Astrocyte (in vitro differentiated cells and primary cell): ENCODE measurements around the gene TBC1D16. TPM values are rescaled to one million over a fixed set of nuclear protein-coding genes. Genes with fewer than 3 reads are reported as not detected.

ENCODE experiments used
- DNase-seq: peaks from one replicate; pipeline ENCODE4 v3.0.0-alpha.2; 2010; ENCODE audit warnings: low read depth
- FAIRE-seq: peaks from 2 replicates; lab custom pipeline; 2011; peaks lifted over from hg19 to GRCh38; lab: Jason Lieb, UNC
- H2AFZ ChIP-seq: 2 replicates; pipeline ENCODE4 v1.6.0; 2012; ENCODE audit warnings: low read depth, low read length, inconsistent platforms
- H3K27ac ChIP-seq: 2 replicates; pipeline ENCODE4 v1.5.1; 2011; ENCODE audit warnings: low read depth, low read length, inconsistent platforms
- H3K27me3 ChIP-seq: 2 replicates; pipeline ENCODE4 v1.6.0; 2011; ENCODE audit warnings: low read length, inconsistent platforms; ENCODE audit not compliant: insufficient read depth
- H3K36me3 ChIP-seq: 2 replicates; pipeline ENCODE4 v1.5.1; 2011; ENCODE audit warnings: low read length, inconsistent platforms; ENCODE audit not compliant: insufficient read depth
- H3K4me1 ChIP-seq: 2 replicates; pipeline ENCODE4 v1.5.1; 2011; ENCODE audit warnings: low read length, inconsistent platforms; ENCODE audit not compliant: insufficient read depth
- H3K4me2 ChIP-seq: 2 replicates; pipeline ENCODE4 v1.6.0; 2012; ENCODE audit warnings: low read length, inconsistent platforms
- H3K4me3 ChIP-seq: 2 replicates; pipeline ENCODE4 v1.5.1; 2011; ENCODE audit warnings: low read depth, mild to moderate bottlenecking, low read length, inconsistent platforms; ENCODE audit not compliant: insufficient read depth
- H3K79me2 ChIP-seq: 2 replicates; pipeline ENCODE4 v1.6.0; 2012; ENCODE audit warnings: mild to moderate bottlenecking, low read length, inconsistent platforms; ENCODE audit not compliant: insufficient read depth
- H3K9ac ChIP-seq: 2 replicates; pipeline ENCODE4 v1.6.0; 2012; ENCODE audit warnings: mild to moderate bottlenecking, low read length, inconsistent platforms
- H3K9me3 ChIP-seq: 2 replicates; pipeline ENCODE4 v1.5.1; 2012; ENCODE audit warnings: low read depth, mild to moderate bottlenecking, low read length, inconsistent platforms; ENCODE audit not compliant: insufficient read depth
- H4K20me1 ChIP-seq: 2 replicates; pipeline ENCODE4 v1.6.0; 2012; ENCODE audit warnings: low read length, inconsistent platforms; ENCODE audit not compliant: insufficient read depth
- H3K27ac Mint-ChIP-seq: one replicate; pipeline ENCODE4 v1.8.0; 2021; ENCODE audit warnings: mild to moderate bottlenecking, mixed read lengths; ENCODE audit not compliant: unreplicated experiment
- H3K27me3 Mint-ChIP-seq: one replicate; pipeline ENCODE4 v1.8.0; 2021; ENCODE audit warnings: low read depth, mixed read lengths; ENCODE audit not compliant: unreplicated experiment
- H3K36me3 Mint-ChIP-seq: one replicate; pipeline ENCODE4 v1.8.0; 2021; ENCODE audit warnings: low read depth, mixed read lengths; ENCODE audit not compliant: unreplicated experiment
- H3K4me1 Mint-ChIP-seq: one replicate; pipeline ENCODE4 v1.8.0; 2021; ENCODE audit warnings: low read depth, mixed read lengths; ENCODE audit not compliant: unreplicated experiment
- H3K4me3 Mint-ChIP-seq: one replicate; pipeline ENCODE4 v1.8.0; 2021; ENCODE audit warnings: mild to moderate bottlenecking, moderate library complexity, mixed read lengths; ENCODE audit not compliant: unreplicated experiment
- H3K9me3 Mint-ChIP-seq: one replicate; pipeline ENCODE4 v1.8.0; 2021; ENCODE audit warnings: mild to moderate bottlenecking, mixed read lengths; ENCODE audit not compliant: unreplicated experiment
- EZH2 ChIP-seq: IDR thresholded peaks from 2 replicates; pipeline ENCODE4 v1.6.1; 2012; ENCODE audit warnings: mild to moderate bottlenecking, low read length, inconsistent platforms; ENCODE audit not compliant: insufficient read depth
- total RNA-seq: library from RNA; stranded (reverse); gene quantifications from 2 replicates; pipeline ENCODE4 v1.2.1, GENCODE V29; 2021
- TF ChIP-seq, protein P1 (sequence below): IDR thresholded peaks from 2 replicates; pipeline ENCODE4 v1.5.1; 2011; ENCODE audit warnings: low read depth, mild to moderate bottlenecking, inconsistent platforms, low read length, moderate library complexity; ENCODE audit not compliant: insufficient read depth

The TBC1D16 gene
- total RNA-seq, 1 donor from 2014 or later = 37.6 TPM

DNA sequence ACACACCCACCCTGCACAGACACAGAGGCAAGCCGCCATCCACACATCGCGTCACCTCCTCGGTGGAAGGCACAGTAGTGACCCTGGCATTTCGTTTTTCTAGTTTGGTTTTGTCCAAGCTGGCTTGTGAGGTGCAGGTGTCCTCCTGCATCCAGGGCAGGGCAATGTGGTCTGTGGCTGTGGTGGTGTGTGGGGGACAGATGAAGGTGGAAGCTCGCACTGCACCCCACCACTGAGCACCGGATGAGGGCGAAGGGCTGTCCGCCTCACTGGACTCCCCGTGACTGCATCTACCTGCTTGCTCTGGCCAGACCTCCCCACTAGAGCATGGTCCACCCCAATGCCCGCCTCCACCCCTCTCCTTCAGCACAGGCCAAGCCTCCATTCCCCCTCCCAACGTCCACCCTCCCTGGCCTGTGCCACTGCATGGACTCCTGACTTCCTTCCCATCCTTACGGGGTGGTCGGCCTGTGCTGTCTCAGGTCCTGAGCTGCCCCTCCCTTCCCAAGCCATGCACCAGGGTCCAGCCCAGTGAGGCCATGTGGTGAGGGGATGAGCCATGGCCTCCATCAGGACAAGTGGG lies 117.7 kb downstream of the TBC1D16 start:
- Histone ChIP-seq H3K27ac (no peak overlapping the region), H3K9me3 (no peaks in the 10 kb centered on the region), H4K20me1 (peaks cover 5% of the 10 kb centered on the region), H3K79me2 (no peaks in the 10 kb centered on the region), H3K36me3 (no peaks in the 10 kb centered on the region), H3K4me1 (no peaks in the 10 kb centered on the region), H3K4me3 (no peak overlapping the region), H3K27me3 (peaks cover 20% of the 10 kb centered on the region), H2AFZ (no peak overlapping the region), H3K9ac (no peak overlapping the region), H3K4me2 (no peak overlapping the region)
- no peak for TF ChIP-seq EZH2
- TF ChIP-seq, protein P1, sequence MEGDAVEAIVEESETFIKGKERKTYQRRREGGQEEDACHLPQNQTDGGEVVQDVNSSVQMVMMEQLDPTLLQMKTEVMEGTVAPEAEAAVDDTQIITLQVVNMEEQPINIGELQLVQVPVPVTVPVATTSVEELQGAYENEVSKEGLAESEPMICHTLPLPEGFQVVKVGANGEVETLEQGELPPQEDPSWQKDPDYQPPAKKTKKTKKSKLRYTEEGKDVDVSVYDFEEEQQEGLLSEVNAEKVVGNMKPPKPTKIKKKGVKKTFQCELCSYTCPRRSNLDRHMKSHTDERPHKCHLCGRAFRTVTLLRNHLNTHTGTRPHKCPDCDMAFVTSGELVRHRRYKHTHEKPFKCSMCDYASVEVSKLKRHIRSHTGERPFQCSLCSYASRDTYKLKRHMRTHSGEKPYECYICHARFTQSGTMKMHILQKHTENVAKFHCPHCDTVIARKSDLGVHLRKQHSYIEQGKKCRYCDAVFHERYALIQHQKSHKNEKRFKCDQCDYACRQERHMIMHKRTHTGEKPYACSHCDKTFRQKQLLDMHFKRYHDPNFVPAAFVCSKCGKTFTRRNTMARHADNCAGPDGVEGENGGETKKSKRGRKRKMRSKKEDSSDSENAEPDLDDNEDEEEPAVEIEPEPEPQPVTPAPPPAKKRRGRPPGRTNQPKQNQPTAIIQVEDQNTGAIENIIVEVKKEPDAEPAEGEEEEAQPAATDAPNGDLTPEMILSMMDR = no peak
- Mint-ChIP-seq H3K4me3 (no peak overlapping the region), H3K4me1 (peaks cover 7% of the 10 kb centered on the region), H3K27me3 (peaks cover 49% of the 10 kb centered on the region), H3K36me3 (no peaks in the 10 kb centered on the region), H3K27ac (no peak overlapping the region), H3K9me3 (no peaks in the 10 kb centered on the region)
- DNase-seq (no peak), FAIRE-seq (no peak)

DNA sequence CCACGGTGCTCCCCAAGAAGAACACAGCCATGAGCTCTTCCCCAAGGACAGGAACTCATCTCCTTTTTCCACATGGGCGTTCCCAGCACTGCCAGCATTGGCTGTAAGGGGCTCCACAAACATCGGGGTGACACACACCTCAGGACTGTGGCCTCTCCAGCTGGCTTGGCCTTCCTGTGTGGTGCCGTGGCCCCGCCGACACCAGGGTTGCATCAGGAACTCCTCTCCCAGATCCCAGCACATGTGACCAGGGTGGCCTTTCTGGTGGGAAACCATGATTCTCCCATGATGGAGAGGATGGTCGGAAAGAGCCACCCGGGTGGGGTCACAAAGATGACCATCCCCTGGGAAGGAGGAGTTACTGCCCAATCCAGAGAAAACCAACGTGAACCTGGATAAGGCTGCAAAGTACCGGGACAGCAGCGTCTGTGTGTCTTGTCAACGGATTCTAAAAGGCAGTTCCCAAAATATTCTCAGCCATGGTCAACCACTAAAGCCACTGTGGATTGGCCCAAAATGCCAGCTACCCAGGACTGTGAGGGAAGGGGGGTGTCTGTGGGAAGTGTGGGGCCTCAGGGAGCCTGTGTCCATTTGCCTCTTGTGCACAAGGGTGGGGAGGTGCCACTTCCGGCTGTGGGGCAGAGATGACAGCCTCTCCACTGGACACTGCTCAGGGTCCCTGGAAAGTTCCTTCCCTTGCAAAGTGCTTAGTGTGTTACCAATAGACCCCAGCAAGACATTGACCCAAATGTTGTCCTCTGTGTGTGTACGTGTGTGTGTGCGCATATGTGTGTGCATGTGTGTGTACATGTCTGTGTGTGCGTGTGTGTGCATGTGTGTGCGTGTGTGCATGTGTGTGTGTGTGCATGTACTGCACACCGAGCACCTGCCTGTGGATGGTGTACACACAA lies 118.4 kb downstream of the TBC1D16 start:
- FAIRE-seq (no peak), DNase-seq (no peak)
- Histone ChIP-seq H3K4me1 (no peaks in the 10 kb centered on the region), H2AFZ (no peak overlapping the region), H3K4me2 (no peak overlapping the region), H3K79me2 (no peaks in the 10 kb centered on the region), H3K36me3 (no peaks in the 10 kb centered on the region), H3K9ac (no peak overlapping the region), H3K4me3 (no peak overlapping the region), H3K9me3 (no peaks in the 10 kb centered on the region), H3K27me3 (peaks cover 20% of the 10 kb centered on the region), H4K20me1 (peaks cover 5% of the 10 kb centered on the region), H3K27ac (no peak overlapping the region)
- no peaks in the 10 kb centered on the region for H3K36me3 Mint-ChIP-seq
- no peak for TF ChIP-seq EZH2
- TF ChIP-seq, protein P1 = no peak
- H3K27ac Mint-ChIP-seq = no peak overlapping the region
- no peaks in the 10 kb centered on the region for H3K9me3 Mint-ChIP-seq
- H3K4me1 Mint-ChIP-seq = peaks cover 7% of the 10 kb centered on the region
- peaks cover 48% of the 10 kb centered on the region for H3K27me3 Mint-ChIP-seq
- no peak overlapping the region for H3K4me3 Mint-ChIP-seq
